ENCODE results near the gene ZC3H7B.
A peak's percentile ranks its signal among the peaks of the same experiment; 100 is the strongest.
"Not testable (repeated sequence)": the region's sequence is repeated elsewhere in the genome, so short reads cannot be mapped to it uniquely, and the experiment has no call there.

The ZC3H7B gene

DNA sequence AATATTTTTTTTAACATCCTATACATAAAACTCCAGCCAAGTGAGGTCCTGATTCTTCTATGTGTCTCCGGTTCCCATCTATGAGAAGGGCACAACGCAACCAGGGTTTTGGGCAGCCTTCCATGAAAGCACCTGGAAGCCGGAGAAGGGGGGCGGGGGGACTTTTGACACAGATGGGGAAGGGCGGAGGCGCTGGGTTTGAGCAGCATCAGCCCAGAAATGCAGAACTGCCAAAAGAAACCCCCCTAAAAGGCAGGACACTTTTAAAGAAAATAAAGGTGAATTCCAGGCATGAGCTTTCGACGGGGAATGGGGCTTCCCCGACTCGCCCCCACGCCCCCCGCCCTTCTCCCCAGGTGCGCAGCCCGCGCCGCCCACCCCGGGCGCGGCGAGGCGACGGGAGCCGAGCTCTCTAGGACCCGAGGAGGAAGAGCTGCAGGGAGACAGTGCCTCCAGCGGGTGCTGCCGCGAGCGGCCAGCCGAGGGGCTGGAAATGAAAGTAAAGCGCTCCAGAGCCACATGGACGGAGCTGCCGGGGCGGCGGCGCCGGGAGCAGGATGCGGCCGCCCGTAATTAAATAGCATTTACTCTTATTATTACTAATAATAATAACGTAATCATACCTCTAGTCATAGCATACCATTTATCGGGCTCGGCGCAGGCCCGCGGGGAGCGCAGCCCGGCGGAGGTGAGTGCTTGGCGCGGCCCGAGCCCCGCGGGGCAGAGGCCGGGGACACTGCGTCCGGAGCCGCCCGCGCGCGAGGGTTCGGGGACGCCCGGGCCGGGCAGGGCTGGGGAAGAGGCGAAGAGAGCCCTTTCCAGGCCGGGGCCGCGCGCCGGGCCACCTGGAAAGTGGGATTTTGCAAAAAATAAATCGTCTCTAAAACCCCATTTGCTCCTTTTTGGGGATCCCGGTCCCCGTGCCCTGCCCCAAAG lies at the start of gene ZC3H7B:
Gene ZC3H7B (plus strand): TSS at position 441 of the 936 bp plus-strand sequence. CDS start 19,136 bp downstream, outside the sequence.
- DNase-seq: peak; percentile 88

GRCh38 chr22:41252365-41252764 lies 49.0 kb upstream of the ZC3H7B start:
- no peak for DNase-seq

DNA sequence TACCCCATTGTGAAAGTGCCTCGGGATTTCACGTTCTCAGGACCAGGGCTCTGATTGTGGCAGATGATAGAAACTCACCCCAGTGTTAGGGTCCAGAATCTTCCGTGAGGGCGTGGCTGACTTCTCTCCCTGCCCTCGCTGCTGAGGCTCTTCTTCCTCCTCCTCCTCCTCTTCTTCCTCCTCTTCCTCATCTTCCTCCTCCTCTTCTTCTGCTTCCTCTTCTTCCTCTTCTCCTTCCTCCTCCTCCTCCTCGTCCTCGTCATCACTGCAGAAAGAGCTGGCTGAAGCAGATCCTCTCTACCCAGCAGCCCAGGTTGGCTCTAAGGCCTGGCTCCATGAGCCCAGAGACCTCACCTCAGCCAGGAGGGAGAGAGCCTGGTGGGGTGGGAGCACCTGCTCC lies 47.1 kb upstream of the ZC3H7B start:
- no peak for DNase-seq

- no peak for DNase-seq
Measured at GRCh38 chr22:41256254-41257253, 44.8 kb upstream of the ZC3H7B start.

DNA sequence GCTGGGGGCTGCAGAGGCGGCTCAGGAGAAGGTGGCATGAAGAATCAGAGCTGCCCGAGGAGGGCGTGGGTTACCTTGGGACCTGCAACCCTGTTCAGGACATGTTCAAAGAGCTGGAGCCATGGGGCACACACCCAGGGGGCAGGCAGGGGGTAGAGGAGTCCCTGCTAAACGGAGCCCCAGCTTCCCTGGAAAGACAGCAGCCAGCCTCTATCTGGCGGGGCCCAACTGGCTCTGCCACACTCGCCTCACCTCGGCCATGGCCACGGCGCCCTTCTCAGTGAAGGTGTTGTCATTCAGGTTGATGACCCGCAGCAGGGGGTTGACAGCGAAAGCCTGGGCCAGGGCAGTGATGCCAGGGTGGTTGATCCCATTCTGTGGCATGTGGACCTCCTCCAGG lies 43.6 kb upstream of the ZC3H7B start:
- DNase-seq: no peak

DNA sequence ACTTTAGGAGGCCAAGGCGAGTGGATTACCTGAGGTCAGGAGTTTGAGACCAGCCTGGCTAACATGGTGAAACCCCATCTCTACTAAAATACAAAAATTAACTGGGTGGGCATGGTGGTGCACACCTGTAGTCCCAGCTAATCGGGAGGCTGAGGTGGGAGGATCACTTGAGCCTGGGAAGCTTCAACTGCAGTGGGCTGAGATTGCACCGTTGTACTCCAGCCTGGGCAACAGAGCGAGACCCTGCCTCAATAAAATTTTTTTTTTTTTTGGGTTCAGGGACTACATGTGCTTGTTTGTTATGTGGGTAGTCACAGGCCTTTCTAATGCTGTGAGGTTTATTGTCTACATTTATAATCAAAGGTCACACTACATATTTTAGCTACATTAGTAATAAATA lies 41.6 kb upstream of the ZC3H7B start:
- not testable (repeated sequence) for DNase-seq

- no peak for DNase-seq
Measured at GRCh38 chr22:41260871-41261270, 40.5 kb upstream of the ZC3H7B start.

DNA sequence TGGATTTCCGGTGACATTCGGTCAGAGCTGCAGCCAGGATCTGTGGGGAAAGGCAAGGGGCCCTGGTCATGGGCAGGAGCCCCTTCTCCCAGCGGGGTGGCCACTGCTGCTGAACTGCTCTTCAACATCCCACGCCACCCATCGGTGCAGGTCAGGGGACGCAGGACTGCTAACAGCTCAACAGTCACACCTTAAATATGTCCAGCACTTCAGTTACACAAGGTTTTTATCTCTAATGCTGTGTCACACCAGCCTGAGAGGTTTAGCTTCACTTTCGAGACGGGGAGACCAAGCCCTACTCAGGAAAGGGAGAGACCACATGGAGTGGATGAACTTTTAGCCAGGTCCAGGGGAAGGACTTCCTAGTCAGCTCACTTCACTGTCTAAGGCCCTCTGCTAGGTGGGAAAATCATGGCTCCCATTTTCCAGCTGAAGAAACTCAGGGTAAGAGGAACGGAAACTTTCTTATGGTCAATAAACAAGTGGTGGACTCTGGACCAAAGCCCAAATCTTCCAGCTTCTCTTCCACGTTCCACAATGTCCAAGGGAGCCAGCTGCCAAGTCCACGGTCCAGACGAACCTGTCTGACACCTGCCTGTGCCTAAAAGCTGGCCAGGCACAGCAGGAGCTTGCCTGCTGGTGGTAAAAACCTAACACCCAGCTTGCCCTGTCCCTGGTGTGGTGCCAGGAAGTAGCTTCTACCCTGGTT lies 39.6 kb upstream of the ZC3H7B start:
- DNase-seq: no peak

GRCh38 chr22:41262250-41262765 lies 39.0 kb upstream of the ZC3H7B start:
- no peak for DNase-seq

GRCh38 chr22:41263704-41264103 lies 37.6 kb upstream of the ZC3H7B start:
- no peak for DNase-seq

- DNase-seq: no peak
Measured at GRCh38 chr22:41264408-41264941, 36.9 kb upstream of the ZC3H7B start.

- no peak for DNase-seq
Measured at GRCh38 chr22:41267958-41268357, 33.4 kb upstream of the ZC3H7B start.

- DNase-seq: no peak
Measured at GRCh38 chr22:41271787-41272186, 29.5 kb upstream of the ZC3H7B start.

DNA sequence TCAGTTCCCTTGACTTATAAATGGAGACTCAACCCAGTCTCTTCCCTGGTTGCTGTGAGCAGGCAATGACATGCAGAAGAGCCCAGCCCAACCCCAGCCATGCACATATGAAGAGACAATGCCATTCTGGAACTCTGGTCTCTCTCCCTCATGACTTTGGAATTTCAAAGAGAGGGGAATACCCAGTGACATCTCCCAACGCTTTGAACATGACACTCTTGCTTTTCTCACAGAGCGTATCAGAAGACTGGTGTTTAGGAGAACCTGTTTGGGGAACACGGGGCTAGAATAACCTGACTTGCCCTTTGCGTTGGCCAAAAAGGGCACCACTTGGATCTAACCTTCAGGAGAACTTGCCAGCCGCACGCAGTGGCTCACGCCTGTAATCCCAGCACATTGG lies 28.2 kb upstream of the ZC3H7B start:
- DNase-seq: no peak

DNA sequence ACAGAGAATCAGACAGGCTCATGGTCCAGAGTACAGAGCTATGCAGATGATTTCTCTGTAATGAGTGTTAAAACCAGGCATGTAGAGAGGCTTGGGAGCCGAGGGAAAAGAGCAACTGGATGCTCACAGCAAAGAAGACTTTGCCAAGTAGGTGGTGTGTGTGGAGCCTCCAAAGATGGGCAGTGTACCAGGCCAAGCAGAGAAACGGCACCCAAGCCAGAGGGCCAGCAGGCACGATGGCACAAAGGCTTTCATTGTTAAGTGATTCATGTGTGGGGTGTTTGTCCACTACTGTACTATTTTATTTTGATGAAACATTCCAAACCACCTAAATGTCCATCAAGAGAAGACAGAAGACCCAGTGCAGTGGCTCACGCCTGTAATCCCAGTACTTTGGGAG lies 26.5 kb upstream of the ZC3H7B start:
- no peak for DNase-seq

- no peak for DNase-seq
Measured at GRCh38 chr22:41280065-41280464, 21.3 kb upstream of the ZC3H7B start.

- no peak for DNase-seq
Measured at GRCh38 chr22:41280854-41281253, 20.5 kb upstream of the ZC3H7B start.

DNA sequence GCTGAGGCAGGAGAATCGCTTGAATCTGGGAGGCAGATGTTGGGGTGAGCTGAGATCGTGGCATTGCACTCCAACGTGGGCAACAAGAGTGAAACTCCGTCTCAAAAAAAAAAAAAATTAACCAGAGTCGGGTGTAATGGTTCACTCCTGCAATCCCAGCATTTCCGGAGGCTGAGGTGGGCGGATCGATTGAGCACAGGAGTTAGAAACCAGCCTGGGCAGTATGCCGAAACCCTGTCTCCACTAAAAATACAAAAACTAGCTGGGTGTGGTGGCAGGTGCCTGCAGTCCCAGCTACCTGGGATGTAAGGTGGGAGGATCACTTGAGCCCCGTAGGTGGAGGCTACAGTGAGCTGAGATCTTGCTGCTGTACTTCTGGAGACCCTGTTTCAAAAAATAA lies 16.9 kb upstream of the ZC3H7B start:
- no peak for DNase-seq

GRCh38 chr22:41285441-41285819 lies 15.9 kb upstream of the ZC3H7B start:
- DNase-seq: peak; percentile 84

DNA sequence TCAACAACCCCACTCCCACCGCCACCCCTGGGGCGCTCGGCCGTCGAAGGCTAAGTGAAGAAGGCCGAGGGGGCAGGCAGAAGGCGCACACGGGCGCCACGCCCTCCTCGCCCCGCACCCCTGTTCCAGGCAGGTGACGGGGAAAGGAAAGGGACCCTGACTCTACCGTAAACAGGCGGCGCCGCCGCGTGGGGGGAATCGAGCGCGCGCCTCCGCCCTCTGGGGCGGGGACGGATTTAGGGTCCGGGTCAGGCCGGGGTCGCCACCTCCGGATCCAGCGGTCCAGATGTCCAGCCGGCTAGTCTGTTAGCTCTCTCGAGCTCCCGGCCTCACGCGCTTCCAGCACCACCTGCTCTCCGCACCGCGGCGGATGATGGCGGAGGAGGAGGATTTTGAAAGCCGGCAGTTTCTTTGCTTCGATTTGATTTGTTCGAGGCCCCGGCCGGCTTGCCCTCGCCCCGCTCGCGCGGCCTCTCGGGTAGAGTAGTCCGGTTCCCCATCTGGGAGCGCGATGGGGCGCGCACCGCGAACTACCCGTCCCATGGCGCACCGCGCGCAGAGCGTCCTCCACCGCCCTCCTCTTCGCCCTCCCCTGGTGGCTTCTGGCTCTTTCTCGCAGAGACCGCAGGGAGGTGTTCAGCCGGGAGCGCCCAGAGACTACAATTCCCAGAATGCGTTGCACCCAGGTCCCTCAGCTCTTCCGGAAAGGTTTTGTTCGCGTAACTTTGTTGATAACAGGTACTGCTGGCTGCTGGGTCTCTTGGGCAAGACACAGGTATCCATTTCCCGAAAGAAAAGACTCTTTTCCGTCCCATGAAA lies 15.3 kb upstream of the ZC3H7B start, which contains the start of gene RANGAP1:
Gene RANGAP1 (minus strand): TSS at position 368 of the 819 bp plus-strand sequence. CDS start 5,143 bp downstream, outside the sequence.
- peak; percentile 98 for DNase-seq

DNA sequence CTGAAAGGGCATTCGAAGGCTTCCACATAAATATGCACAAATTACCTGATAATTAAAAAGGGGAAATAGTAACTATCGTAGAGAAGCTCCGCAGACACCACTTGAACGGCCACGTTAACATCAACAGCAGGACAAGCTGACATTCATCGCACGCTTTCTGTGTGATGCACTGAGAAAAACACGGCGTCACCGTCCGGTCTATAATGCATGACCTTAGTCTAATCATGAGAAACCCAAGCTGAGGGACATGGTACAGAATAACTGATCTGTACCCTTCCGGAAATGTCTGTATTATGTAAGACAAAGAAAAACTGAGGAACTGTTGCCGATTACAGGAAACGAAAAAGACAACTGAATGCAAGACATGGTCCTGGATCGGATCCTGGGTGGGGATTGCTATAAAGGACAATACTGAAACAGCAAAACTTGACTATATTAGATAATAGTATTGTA lies 14.7 kb upstream of the ZC3H7B start:
- DNase-seq: peak; percentile 67

Data from CD4-positive, alpha-beta T cell treated with Interleukin-15 for 1 hour (primary cell).